OCI-M2 (cell line): ENCODE data around the gene NPC1.
"Not testable (repeated sequence)": the region's sequence is repeated elsewhere in the genome, so short reads cannot be mapped to it uniquely, and the experiment has no call there.

Source experiments
- DNase-seq: peaks from one replicate; lab custom pipeline; 2025; ENCODE audit not compliant: unreplicated experiment; lab: John Stamatoyannopoulos, UW

NPC1 gene

DNA sequence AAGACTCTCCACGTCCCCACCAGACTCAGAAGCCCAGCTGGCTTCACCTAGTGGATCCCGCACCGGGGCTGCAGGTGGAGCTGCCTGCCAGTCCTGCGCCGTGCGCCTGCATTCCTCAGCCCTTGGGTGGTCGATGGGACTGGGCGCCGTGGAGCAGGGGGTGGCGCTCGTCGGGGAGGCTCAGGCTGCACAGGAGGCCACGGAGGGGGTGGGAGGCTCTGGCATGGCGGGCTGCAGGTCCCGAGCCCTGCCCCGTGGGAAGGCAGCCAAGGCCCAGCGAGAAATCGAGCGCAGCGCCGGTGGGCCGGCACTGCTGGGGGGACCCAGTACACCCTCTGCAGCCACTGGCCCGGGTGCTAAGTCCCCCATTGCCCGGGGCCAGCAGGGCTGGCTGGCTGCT, 8.8 kb downstream of the NPC1 start:
- not testable (repeated sequence) for DNase-seq

DNA sequence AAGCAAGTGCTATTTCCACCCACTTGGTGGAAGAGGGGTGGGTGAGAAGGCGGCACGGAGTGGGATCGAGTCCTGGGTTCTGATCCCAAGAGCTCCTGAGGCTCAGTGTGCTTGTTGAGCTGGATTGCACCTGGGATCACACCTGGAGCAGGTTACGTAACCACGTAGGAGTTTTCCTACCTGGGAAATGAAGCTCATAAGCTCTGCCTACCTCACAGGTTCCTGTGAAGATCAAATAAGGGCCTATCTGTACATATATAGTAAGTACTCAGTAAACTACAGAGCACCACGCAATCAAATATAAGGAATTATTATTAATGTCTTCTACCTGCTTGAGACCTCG, 11.0 kb downstream of the NPC1 start:
- no peak for DNase-seq

GRCh38 chr18:23574611-23575308, 11.5 kb downstream of the NPC1 start:
- no peak for DNase-seq

DNA sequence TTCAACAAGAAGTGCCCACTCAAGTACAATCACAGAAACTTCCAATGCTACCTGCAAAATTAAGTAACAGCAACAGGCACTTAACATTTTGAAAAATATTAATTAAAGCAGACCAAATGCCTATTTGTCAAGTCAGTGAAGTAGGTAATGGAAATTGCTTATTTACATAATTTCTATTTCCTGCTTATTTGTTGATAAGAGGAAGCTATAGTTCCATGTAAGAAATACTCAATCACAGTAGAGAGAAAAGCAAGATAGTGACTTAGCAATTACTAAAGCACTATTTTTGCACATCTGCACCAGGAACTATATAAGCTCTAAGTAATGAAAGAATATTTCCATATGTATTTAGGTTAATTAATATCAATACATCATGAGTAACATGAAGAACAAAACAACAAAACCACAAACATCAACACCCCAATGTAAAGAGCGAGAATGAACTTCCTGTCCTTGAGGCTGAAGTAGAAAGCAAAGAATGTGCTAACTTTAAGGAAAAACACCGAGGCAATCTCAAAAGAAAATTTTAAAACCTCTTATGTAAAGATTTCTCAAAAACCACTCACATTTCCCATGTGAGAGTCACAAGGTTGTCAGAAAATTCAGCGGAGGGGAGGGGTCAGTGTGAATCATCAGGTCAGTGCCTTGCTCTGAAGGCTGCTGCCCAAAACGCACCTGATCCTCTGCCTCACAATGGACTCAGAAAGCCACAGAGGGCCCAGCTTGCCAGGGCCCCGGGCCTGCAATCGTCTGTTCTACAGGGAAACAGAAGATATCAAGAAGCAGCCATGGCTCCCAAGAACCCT, 12.5 kb downstream of the NPC1 start:
- no peak for DNase-seq

GRCh38 chr18:23573020-23573419, 13.3 kb downstream of the NPC1 start:
- DNase-seq, result no peak

DNA sequence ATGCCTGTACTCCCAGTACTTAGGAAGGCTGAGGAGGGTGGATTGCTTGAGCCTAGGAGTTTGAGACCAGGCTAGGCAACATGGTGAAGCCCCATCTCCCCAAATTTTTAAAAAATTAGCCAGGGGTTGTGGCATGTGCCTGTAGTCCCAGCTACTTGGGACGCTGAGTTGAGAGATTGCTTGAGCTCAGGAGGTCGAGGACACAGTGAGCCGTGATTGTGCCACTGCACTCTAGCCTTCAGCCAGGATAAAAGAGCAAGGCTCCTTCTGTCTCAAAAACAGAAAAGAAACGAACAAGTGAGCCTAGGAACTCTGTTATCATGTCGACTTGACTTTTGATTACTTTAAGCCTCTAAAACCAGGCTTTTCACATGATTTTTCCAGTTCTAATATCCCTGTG, 13.7 kb downstream of the NPC1 start:
- DNase-seq, result no peak

- no peak for DNase-seq
These were observed 14.3 kb downstream of the NPC1 start for GRCh38 chr18:23572012-23572411.

GRCh38 chr18:23570912-23571504, 15.3 kb downstream of the NPC1 start:
- no peak for DNase-seq

DNA sequence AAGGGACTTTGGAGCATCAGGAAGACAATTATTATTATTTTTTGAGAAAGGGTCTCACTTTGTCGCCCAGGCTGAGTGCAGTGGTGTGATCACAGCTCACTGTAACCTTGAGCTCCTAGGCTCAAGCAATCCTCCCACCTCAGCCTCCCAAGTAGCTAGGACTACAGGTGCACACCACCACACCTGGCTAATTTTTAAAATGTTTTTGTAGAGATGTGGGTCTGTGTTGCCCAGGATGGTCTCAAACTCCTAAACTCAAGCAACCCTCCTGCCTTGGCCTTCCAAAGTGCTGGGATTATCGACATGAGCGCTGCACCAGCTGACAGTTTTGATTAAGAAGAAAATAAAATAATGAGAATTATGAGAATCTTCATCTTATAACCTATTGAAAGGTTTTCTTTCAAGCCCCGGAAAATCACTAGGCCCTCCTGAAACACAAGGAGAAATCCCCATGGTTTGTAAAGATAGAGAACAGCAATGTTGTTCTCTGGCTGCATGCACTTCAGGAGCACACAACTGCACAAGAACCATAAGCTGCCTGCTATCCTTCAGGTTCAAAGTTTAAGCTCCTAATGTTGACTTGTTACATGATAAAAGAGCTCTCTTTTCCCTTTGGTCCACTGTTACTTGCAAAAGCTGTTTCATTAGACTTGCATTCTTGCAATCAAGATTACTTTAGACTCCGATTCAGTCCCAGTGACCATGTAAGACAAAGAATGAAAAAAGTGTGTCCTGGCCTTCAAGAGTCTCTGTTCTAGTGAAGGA, 16.8 kb downstream of the NPC1 start:
- DNase-seq, result no peak

- DNase-seq, result no peak
These were observed 17.8 kb downstream of the NPC1 start for GRCh38 chr18:23568281-23569138.

DNA sequence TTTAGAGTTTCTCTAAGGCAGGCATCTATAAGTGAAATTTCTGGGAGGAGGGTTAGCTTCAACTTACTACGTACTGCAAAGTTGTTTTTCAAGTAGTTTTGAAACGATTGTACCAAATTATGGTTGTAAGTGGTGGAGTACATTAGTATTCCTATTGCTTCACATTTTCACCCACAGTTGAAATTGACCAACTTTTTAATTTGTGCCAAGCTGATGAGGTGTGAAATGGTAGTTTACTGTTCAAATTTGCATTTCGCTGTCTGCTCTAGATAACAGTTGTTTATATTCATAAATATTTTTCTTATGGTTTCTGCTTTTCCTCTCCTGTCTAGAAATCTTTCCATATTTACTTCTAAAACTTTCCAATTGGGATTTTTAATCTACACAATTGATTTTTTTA, 18.6 kb downstream of the NPC1 start:
- DNase-seq, result no peak

GRCh38 chr18:23565916-23566547, 20.3 kb downstream of the NPC1 start:
- DNase-seq, result no peak

DNA sequence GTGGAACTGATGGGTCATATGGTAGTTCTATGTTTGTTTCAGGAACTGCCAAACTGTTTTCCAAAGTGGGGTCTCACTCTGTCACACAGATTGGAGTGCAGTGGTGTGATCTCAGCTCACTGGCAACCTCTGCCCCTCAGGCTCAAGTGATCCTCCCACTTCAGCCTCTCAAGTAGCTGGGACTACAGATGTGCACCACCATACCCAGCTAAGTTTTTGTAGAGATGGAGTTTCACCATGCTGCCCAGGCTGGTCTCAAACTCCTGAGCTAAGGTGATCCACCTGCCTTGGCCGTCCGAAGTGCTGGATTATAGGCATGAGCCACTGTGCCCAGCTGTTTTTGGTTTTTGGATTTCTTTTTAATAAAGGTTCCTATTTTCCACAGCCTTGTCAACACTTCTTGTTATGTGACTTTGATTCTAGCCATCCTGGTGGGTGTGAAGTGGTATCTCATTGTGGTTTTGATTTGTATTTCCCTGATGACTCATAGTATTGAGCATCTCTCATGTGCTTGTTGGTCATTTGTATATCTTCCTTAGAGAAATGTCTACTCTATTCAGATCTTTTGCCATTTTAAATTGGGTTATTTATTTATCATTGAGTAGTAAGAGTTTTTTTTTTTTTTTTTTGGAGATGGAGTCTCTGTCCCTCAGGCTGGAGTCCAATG, 22.8 kb downstream of the NPC1 start:
- no peak for DNase-seq

DNA sequence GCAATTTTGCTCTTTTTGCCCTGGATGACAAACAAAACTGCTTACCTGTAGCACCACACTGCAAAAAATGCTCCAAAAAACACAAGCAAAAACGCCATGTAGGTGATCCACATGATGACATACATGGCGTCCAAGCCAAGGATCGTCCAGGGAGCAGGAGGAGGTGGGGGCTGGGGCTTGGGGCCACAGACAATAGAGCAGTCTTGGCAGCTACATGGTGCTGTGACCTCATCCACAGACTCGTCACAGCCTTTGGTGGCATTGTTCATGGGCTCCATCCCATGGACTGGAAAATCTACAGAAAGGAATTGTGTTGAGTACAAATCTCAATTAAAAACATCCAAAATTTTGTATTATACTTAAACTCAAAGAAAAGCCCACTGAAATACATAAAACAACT, 26.1 kb downstream of the NPC1 start:
- no peak for DNase-seq

GRCh38 chr18:23557511-23557910, 28.8 kb downstream of the NPC1 start:
- not testable (repeated sequence) for DNase-seq

DNA sequence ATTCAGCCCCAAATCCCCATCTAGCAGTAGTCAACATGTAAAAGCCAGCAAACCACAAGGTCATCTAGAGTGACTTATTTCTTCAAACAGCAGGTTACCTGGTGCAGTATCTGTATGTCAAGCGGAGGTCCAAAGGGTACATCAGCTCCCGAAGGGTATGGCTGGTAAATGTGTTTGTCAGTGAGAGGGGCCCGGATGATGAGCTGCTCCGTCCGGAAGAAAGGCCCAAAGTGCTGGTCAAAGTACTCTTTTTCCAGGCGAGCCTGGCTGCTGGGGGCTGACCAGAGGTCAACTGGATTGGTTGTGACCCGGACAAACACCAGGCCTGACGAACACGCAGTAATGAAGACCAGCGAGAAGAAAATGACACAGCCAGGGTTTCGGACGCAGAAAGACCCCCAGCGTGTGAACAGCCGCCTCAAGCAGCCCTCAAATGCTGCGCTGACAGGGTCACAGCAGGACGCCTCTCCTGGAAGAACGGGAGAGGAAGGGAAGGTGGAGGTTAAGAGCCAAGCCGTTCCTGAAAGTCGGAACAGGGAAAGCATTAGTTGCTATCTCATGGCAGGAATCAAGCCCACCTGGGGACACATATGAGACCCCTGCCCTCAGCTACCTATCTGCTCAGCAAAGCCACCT, 30.0 kb downstream of the NPC1 start:
- no peak for DNase-seq

DNA sequence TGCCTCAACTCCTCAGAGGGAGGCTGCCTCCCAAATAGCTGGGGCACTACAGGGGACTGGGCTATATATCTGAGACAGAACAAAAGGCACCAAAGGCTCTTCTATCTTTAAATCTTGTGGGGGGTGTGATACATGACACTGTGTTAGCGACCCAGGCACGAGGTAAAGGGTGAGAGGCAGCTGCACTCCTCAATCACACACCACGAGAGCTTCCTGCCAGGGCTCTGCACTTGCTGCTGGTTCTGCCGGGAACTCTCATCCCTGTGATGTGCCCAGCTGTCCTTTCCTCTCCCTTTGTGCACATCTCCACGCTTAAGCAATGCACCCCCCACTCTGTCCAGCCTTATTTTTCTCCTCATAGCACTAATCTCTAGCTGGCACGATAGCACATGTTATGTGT, 32.4 kb downstream of the NPC1 start:
- DNase-seq, result no peak

GRCh38 chr18:23552505-23552904, 33.8 kb downstream of the NPC1 start:
- DNase-seq, result no peak

DNA sequence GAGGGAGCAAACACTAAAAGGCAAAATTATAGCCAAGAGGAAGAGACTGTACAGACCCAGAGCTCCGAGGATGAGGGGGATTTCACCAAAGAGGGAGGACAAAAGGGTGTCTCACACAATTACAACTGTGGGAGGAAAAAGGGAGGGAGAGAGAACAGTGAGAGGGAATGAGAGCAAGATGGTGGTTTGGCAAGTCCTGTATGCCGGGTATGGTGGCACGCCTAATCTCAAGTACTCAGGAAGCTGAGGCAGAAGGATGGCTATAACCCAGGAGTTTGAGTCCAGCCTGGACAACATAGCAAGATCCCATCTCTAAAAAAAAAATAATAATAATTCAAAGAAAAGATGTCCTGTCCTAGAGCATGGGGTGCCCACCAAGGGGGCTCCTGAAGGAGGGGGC, 34.3 kb downstream of the NPC1 start:
- DNase-seq, result no peak
